K562 (cell line): ENCODE measurements around the gene CDADC1. TPM values are rescaled to one million over a fixed set of nuclear protein-coding genes. Genes with fewer than 3 reads are reported as not detected.

Source experiments
- ATF3 ChIP-seq, 2 experiments: fragments of 450-650 bp in 1 of 2; sonication (generic) in 1 of 2; formaldehyde crosslinking in 1 of 2; IDR thresholded peaks in 1 of 2; conservative IDR thresholded peaks in 1 of 2; 2 replicates each; pipeline versions ENCODE4 v1.6.1 to v1.8.1; 2016 to 2023; ENCODE audit warnings: mild to moderate bottlenecking in 2 of 2, moderate library complexity in 2 of 2, inconsistent platforms in 1 of 2, missing genetic modification reagents in 1 of 2
- ATF7 ChIP-seq: fragments of 450-650 bp; IDR thresholded peaks from 2 replicates; pipeline ENCODE4 v1.7.1; 2014; ENCODE audit warnings: mild to moderate bottlenecking, moderate library complexity
- CBX2 ChIP-seq: fragments of 200-600 bp; sonication (generic); IDR thresholded peaks from one replicate; pipeline ENCODE4 v1.6.1; 2012; ENCODE audit warnings: mild to moderate bottlenecking, low read length, inconsistent platforms; ENCODE audit not compliant: insufficient read depth, poor library complexity, severe bottlenecking
- CHCHD3 ChIP-seq: fragments of 250-450 bp; sonication (Bioruptor Pico); IDR thresholded peaks from 2 replicates; pipeline ENCODE4 v2.1.2; 2022; ENCODE audit warnings: mild to moderate bottlenecking
- E2F5 ChIP-seq: sonication (generic); formaldehyde crosslinking; IDR thresholded peaks from 2 replicates; pipeline ENCODE4 v1.8.0; 2022; ENCODE audit warnings: mild to moderate bottlenecking, missing genetic modification reagents
- ELK3 ChIP-seq: fragments of 450-650 bp; formaldehyde crosslinking; IDR thresholded peaks from 2 replicates; pipeline ENCODE4 v1.4.0; 2020; ENCODE audit warnings: mild to moderate bottlenecking
- ESRRA ChIP-seq: fragments of 450-650 bp; IDR thresholded peaks from 2 replicates; pipeline ENCODE4 v1.6.1; 2014; ENCODE audit warnings: low read depth, mild to moderate bottlenecking, moderate library complexity, borderline replicate concordance
- FIP1L1 ChIP-seq: fragments of 200-400 bp; formaldehyde crosslinking; IDR thresholded peaks from 2 replicates; pipeline ENCODE4 v1.6.1; 2018; ENCODE audit warnings: mild to moderate bottlenecking, low read depth, low read length; ENCODE audit not compliant: poor library complexity, severe bottlenecking
- HCFC1 ChIP-seq: IDR thresholded peaks from 2 replicates; pipeline ENCODE4 v1.6.1; 2012; ENCODE audit warnings: low read depth, low read length, improper control_type of control experiment
- KLF13 ChIP-seq: fragments of 450-650 bp; IDR thresholded peaks from 2 replicates; pipeline ENCODE4 v1.6.1; 2016; ENCODE audit warnings: missing genetic modification characterization, low read depth, mild to moderate bottlenecking, missing compliant biosample characterization, moderate library complexity, borderline replicate concordance
- RAD21 ChIP-seq, 2 experiments: fragments of 250-450 bp in 1 of 2; fragments of 450-650 bp in 1 of 2; sonication (Bioruptor Pico) in 1 of 2; formaldehyde crosslinking in 1 of 2; IDR thresholded peaks in 1 of 2; conservative IDR thresholded peaks in 1 of 2; 2 replicates each; pipeline versions ENCODE4 v1.4.0 to v1.8.0; 2020 to 2022; ENCODE audit warnings: mild to moderate bottlenecking in 2 of 2, moderate library complexity in 1 of 2
- STAG1 ChIP-seq: sonication (generic); formaldehyde crosslinking; IDR thresholded peaks from 2 replicates; pipeline ENCODE4 v1.5.0; 2020; ENCODE audit warnings: missing genetic modification reagents, borderline replicate concordance
- TAL1 ChIP-seq: fragments of 450-650 bp; IDR thresholded peaks from 2 replicates; pipeline ENCODE4 v1.6.1; 2016; ENCODE audit warnings: mild to moderate bottlenecking
- USF1 ChIP-seq: sonication (generic); formaldehyde crosslinking; IDR thresholded peaks from 2 replicates; pipeline ENCODE4 v1.9.0; 2022; ENCODE audit warnings: mild to moderate bottlenecking, missing genetic modification reagents
- WHSC1 ChIP-seq: IDR thresholded peaks from one replicate; pipeline ENCODE4 v1.6.1; 2012; ENCODE audit warnings: low read length, control low read depth, inconsistent platforms
- ZNF197 ChIP-seq: fragments of 200-800 bp; sonication (Bioruptor generic); IDR thresholded peaks from 2 replicates; pipeline ENCODE4 v1.6.1; 2016; ENCODE audit warnings: low read depth, missing genetic modification characterization, missing compliant biosample characterization
- ZNF449 ChIP-seq: fragments of 250-450 bp; sonication (Bioruptor Pico); IDR thresholded peaks from 2 replicates; pipeline ENCODE4 v1.8.0; 2022; ENCODE audit warnings: moderate library complexity, mild to moderate bottlenecking, inconsistent platforms
- ZNF586 ChIP-seq: fragments of 450-650 bp; formaldehyde crosslinking; conservative IDR thresholded peaks from 2 replicates; pipeline ENCODE4 v1.4.0; 2020; ENCODE audit warnings: mild to moderate bottlenecking, moderate library complexity
- ZNF655 ChIP-seq: fragments of 250-450 bp; sonication (Bioruptor Pico); IDR thresholded peaks from 2 replicates; pipeline ENCODE4 v1.5.0; 2021
- polyA plus RNA-seq, 8 experiments: library from polyadenylated mRNA; depleted of rRNA in 4 of 8; stranded (reverse) in 5 of 8; unstranded in 3 of 8; fragments of >200 nt; fragmentation: Nextera tagmentation in 2 of 8; fragmentation: Illumina TruSeq in 1 of 8; extraction: Ambion mirVana in 2 of 8; extraction: Trizol in 1 of 8; gene quantifications; 2 replicates each; pipeline versions ENCODE4 v1.2.1 to v1.2.3, GENCODE V29; 2011 to 2014; ENCODE audit warnings: inconsistent platforms in 1 of 8, missing spikeins in 1 of 8
- total RNA-seq, 7 experiments: library from RNA; depleted of rRNA in 6 of 7; stranded (reverse); fragments of >200 nt in 6 of 7; fragmentation: Illumina TruSeq in 2 of 7; extraction: Trizol in 2 of 7; gene quantifications; 2 replicates each; pipeline versions ENCODE4 v1.2.1 to v1.2.3, GENCODE V29; 2011 to 2021; ENCODE audit warnings: low replicate concordance in 1 of 7

CDADC1 gene
- total and polyA plus RNA-seq, 9 of the 15 experiments (the other 6 are each of a cell fraction or from before 2014, with no cell fraction given): 4.1 to 11.8 (median 6.3) TPM

GRCh38 chr13:49300739-49301589, 53.2 kb downstream of the CDADC1 start (continued):
- no peak for TF ChIP-seq CHCHD3 (CRISPR knock-in tag)
- TF ChIP-seq CBX2: no peak
- TF ChIP-seq ZNF197: no peak
- peak; percentile 54; the same call in 1 of the 2 replicates for TF ChIP-seq STAG1 (CRISPR knock-in tag)
- no peak for TF ChIP-seq E2F5 (CRISPR knock-in tag)
- no peak for TF ChIP-seq ZNF586 (CRISPR knock-in tag)
- TF ChIP-seq WHSC1: no peak
- TF ChIP-seq RAD21 (CRISPR knock-in tag; conservative IDR thresholded peaks at IDR 0.05 in 1 of 2, IDR thresholded peaks at IDR 0.05 in 1 of 2): peak; percentile 88 to 94
- TF ChIP-seq ZNF655: no peak
- no peak for TF ChIP-seq FIP1L1
- no peak for TF ChIP-seq USF1
- peak; percentile 27; the same call in 1 of the 2 replicates for TF ChIP-seq HCFC1
- no peak for TF ChIP-seq ATF3 (IDR thresholded peaks at IDR 0.05)
- no peak for TF ChIP-seq ATF3 (CRISPR knock-in tag; conservative IDR thresholded peaks at IDR 0.05)
- 0 out of 2 replicates have a peak, but pooled peaks have one; percentile 26 for TF ChIP-seq ESRRA
- TF ChIP-seq ELK3 (CRISPR knock-in tag): no peak
- no peak for TF ChIP-seq TAL1
- no peak for TF ChIP-seq KLF13
- TF ChIP-seq ATF7: 0 out of 2 replicates have a peak, but pooled peaks have one; percentile 25
- TF ChIP-seq ZNF449 (CRISPR knock-in tag): no peak
